LHCN-M2 (cell line): Measurements from ENCODE around the gene MUC5B. TPM values are rescaled to one million over a fixed set of nuclear protein-coding genes. Genes with fewer than 3 reads are reported as not detected.

ENCODE experiments used
- DNase-seq: peaks from one replicate; pipeline ENCODE4 v3.0.0-alpha.2; 2012; ENCODE audit warnings: low read depth
- total RNA-seq: library from RNA; depleted of rRNA; stranded (reverse); fragments of >200 nt; gene quantifications from 2 replicates; pipeline ENCODE4 v1.2.3, GENCODE V29; 2014; rRNA removed

Gene MUC5B
- total RNA-seq, 1 experiment from 2014 or later, result not detected

- peak; percentile 24 for DNase-seq
These were observed 86.1 kb downstream of the MUC5B start for GRCh38 chr11:1308743-1309497.

- DNase-seq, result peak; percentile 86
These were observed 86.8 kb downstream of the MUC5B start, which contains the start of gene TOLLIP for GRCh38 chr11:1309498-1310317. TOLLIP (minus strand) TSS chr11:1309632; CDS start chr11:1309498, 134 bp downstream.

- no peak for DNase-seq
These were observed 87.4 kb downstream of the MUC5B start for GRCh38 chr11:1310318-1310687.

- no peak for DNase-seq
These were observed 88.1 kb downstream of the MUC5B start for GRCh38 chr11:1310772-1311468.

Other genes starting within 250 kb of the MUC5B start
- gene MUC6, start 186.3 kb upstream of the MUC5B start, total RNA-seq, result not detected in 2 replicates
- not detected in 2 replicates for gene MUC2, start 148.2 kb upstream of the MUC5B start, total RNA-seq
- not detected in 2 replicates for gene MUC5AC, start 65.1 kb upstream of the MUC5B start, total RNA-seq
- gene TOLLIP, start 86.6 kb downstream of the MUC5B start, total RNA-seq, result 31.5 and 42.1 TPM in 2 replicates
- 0.34 TPM in 1 of 2 replicates, not detected in the other for gene BRSK2, start 166.9 kb downstream of the MUC5B start, total RNA-seq